K562 (cell line): ENCODE measurements around the gene ABCA1. TPM values are rescaled to one million over a fixed set of nuclear protein-coding genes. Genes with fewer than 3 reads are reported as not detected.
A peak's percentile ranks its signal among the peaks of the same experiment; 100 is the strongest.

Experiments used
- ATAC-seq: fragments of 200-7000 bp; cut with Tn5 transposase; 3 replicates; pipeline ENCODE4 v1.9.1; 2020; ENCODE audit warnings: moderate library complexity
- BruUV-seq: library from RNA; stranded (reverse); fragments of 400-500 nt; replicated peaks from 2 replicates; lab custom pipeline; 2021; lab: Mats Ljungman, UMichigan
- CTCF ChIA-PET: fragments of 300-600 bp; formaldehyde crosslinking; extraction: SDS; loops from one replicate; lab custom pipeline; 2021; ENCODE audit warnings: low intra/inter-chr PET ratio; lab: Yijun Ruan, JAX
- POLR2A ChIA-PET: fragments of 300-600, 350-650 bp; sonication (Branson Sonifier 250); formaldehyde crosslinking; extraction: SDS; loops from one replicate; lab custom pipeline; 2021; ENCODE audit warnings: antibody characterized with exemption, inconsistent platforms; lab: Yijun Ruan, JAX
- DNase-seq, 4 experiments: peaks; one replicate each; pipeline versions ENCODE4 v3.0.0 to v3.0.0-alpha.2; 2011 to 2018; ENCODE audit warnings: low spot score in 3 of 4, mixed read lengths in 3 of 4; ENCODE audit errors: extremely low read depth in 1 of 4
- FAIRE-seq: peaks from 2 replicates; lab custom pipeline; 2011; peaks lifted over from hg19 to GRCh38; lab: Jason Lieb, UNC
- H2AFZ ChIP-seq: 2 replicates; pipeline ENCODE4 v1.6.0; 2011; ENCODE audit warnings: low read depth, low read length, control low read depth, inconsistent platforms
- H3K27ac ChIP-seq: fragments of 200-600 bp; 3 replicates; pipeline ENCODE4 v1.8.0; 2011; ENCODE audit warnings: low read depth, mild to moderate bottlenecking, control low read depth, inconsistent platforms, low read length, moderate library complexity, mixed read lengths; ENCODE audit errors: extremely low read depth
- H3K27me3 ChIP-seq, 2 experiments: fragments of 300-600 bp in 1 of 2; 2 replicates in 1 of 2; 3 replicates in 1 of 2; pipeline versions ENCODE4 v1.6.0 to v1.8.0; 2011; ENCODE audit warnings: inconsistent platforms in 2 of 2, low read length in 2 of 2, mild to moderate bottlenecking in 1 of 2, mixed read lengths in 1 of 2, moderate library complexity in 1 of 2; ENCODE audit not compliant: control insufficient read depth in 2 of 2, insufficient read depth in 2 of 2
- H3K36me3 ChIP-seq: fragments of 300-600 bp; 3 replicates; pipeline ENCODE4 v1.8.0; 2011; ENCODE audit warnings: mild to moderate bottlenecking, low read length, inconsistent platforms; ENCODE audit not compliant: control insufficient read depth, insufficient read depth
- H3K4me1 ChIP-seq, 2 experiments: fragments of 200-600 bp in 1 of 2; replicated peaks in 1 of 2; 2 replicates in 1 of 2; 3 replicates in 1 of 2; pipeline versions ENCODE4 v1.5.1 to v1.8.0; 2011; ENCODE audit warnings: inconsistent platforms in 2 of 2, low read length in 2 of 2, mild to moderate bottlenecking in 1 of 2, mixed read lengths in 1 of 2, moderate library complexity in 1 of 2; ENCODE audit not compliant: control insufficient read depth in 2 of 2, insufficient read depth in 2 of 2
- H3K4me2 ChIP-seq: 2 replicates; pipeline ENCODE4 v1.6.1; 2011; ENCODE audit warnings: low read length, control low read depth, inconsistent platforms, mixed read lengths; ENCODE audit not compliant: insufficient read depth
- H3K4me3 ChIP-seq: fragments of 200-600 bp; sonication (generic), shearing (Covaris generic); 2 replicates; pipeline ENCODE4 v1.5.1; 2016; ENCODE audit warnings: control low read depth, inconsistent platforms
- H3K79me2 ChIP-seq: fragments of 200-600 bp; 3 replicates; pipeline ENCODE4 v1.8.0; 2011; ENCODE audit warnings: low read length, inconsistent platforms; ENCODE audit not compliant: control insufficient read depth, insufficient read depth
- H3K9ac ChIP-seq, 2 experiments: 2 replicates each; pipeline versions ENCODE4 v1.6.0 to v1.6.1; 2011; ENCODE audit warnings: low read depth in 2 of 2, low read length in 2 of 2, control low read depth in 1 of 2, inconsistent platforms in 1 of 2, mild to moderate bottlenecking in 1 of 2, mixed read lengths in 1 of 2; ENCODE audit not compliant: insufficient read depth in 1 of 2
- H3K9me1 ChIP-seq: one replicate; pipeline ENCODE4 v1.6.0; 2011; ENCODE audit warnings: inconsistent platforms, mild to moderate bottlenecking, low read length, moderate library complexity; ENCODE audit not compliant: control insufficient read depth, insufficient read depth
- H3K9me3 ChIP-seq: replicated peaks from 2 replicates; pipeline ENCODE4 v1.5.1; 2011; ENCODE audit warnings: low read depth, low read length, inconsistent platforms; ENCODE audit not compliant: control insufficient read depth, insufficient read depth
- H4K20me1 ChIP-seq: replicated peaks from 2 replicates; pipeline ENCODE4 v1.6.1; 2011; ENCODE audit warnings: low read length, inconsistent platforms, mixed read lengths; ENCODE audit not compliant: control insufficient read depth, insufficient read depth
- DNMT1 ChIP-seq: fragments of 450-650 bp; IDR thresholded peaks from 2 replicates; pipeline ENCODE4 v1.6.1; 2016; ENCODE audit warnings: antibody characterized with exemption, mild to moderate bottlenecking
- FIP1L1 ChIP-seq: fragments of 200-400 bp; formaldehyde crosslinking; IDR thresholded peaks from 2 replicates; pipeline ENCODE4 v1.6.1; 2018; ENCODE audit warnings: mild to moderate bottlenecking, low read depth, low read length; ENCODE audit not compliant: poor library complexity, severe bottlenecking
- HEY1 ChIP-seq: fragments of 250-450 bp; sonication (Bioruptor Pico); IDR thresholded peaks from 2 replicates; pipeline ENCODE4 v1.5.0; 2020; ENCODE audit warnings: mild to moderate bottlenecking, moderate library complexity, borderline replicate concordance
- HOMEZ ChIP-seq: fragments of 250-450 bp; sonication (Bioruptor Pico); IDR thresholded peaks from 2 replicates; pipeline ENCODE4 v1.4.0; 2020; ENCODE audit warnings: mild to moderate bottlenecking, moderate library complexity
- KLF16 ChIP-seq: IDR thresholded peaks from 2 replicates; pipeline ENCODE4 v1.6.1; 2016; ENCODE audit warnings: antibody characterized with exemption
- NCOA2 ChIP-seq, 2 experiments: fragments of 450-650 bp; IDR thresholded peaks; 2 replicates each; pipeline ENCODE4 v1.6.1; 2018; ENCODE audit warnings: mild to moderate bottlenecking in 2 of 2, moderate library complexity in 1 of 2; ENCODE audit not compliant: partially characterized antibody in 2 of 2
- OTX1 ChIP-seq: fragments of 450-650 bp; formaldehyde crosslinking; IDR thresholded peaks from 2 replicates; pipeline ENCODE4 v1.4.0; 2022; ENCODE audit warnings: mild to moderate bottlenecking
- RFX1 ChIP-seq: fragments of 450-650 bp; IDR thresholded peaks from 2 replicates; pipeline ENCODE4 v1.6.1; 2016; ENCODE audit warnings: mild to moderate bottlenecking, moderate library complexity
- TAF15 ChIP-seq: fragments of 200-400 bp; formaldehyde crosslinking; IDR thresholded peaks from 2 replicates; pipeline ENCODE4 v1.6.1; 2017; ENCODE audit warnings: mild to moderate bottlenecking, low read depth, low read length, moderate library complexity
- THRB ChIP-seq: fragments of 450-650 bp; formaldehyde crosslinking; conservative IDR thresholded peaks from 2 replicates; pipeline ENCODE4 v1.4.0; 2022; ENCODE audit warnings: mild to moderate bottlenecking, missing genetic modification characterization
- YBX1 ChIP-seq: fragments of 450-650 bp; IDR thresholded peaks from 2 replicates; pipeline ENCODE4 v1.7.1; 2016; ENCODE audit warnings: mild to moderate bottlenecking
- ZFP36 ChIP-seq: fragments of 150-350 bp; IDR thresholded peaks from 2 replicates; pipeline ENCODE4 v1.6.1; 2018; ENCODE audit warnings: low read length, low read depth; ENCODE audit not compliant: partially characterized antibody
- WGBS: fragments of 100-300 bp; shearing (Covaris generic); methylation state at CpG from one replicate; pipeline ENCODE4 v1.1.6; 2016; ENCODE audit warnings: low coverage, mixed read lengths; ENCODE audit not compliant: insufficient coverage; ENCODE audit errors: missing lambda C conversion rate; 5-methylcytosine and 5-hydroxymethylcytosine counted together
- in situ Hi-C: fragments of 300-500 bp; cut with MboI; formaldehyde crosslinking; loops from 4 replicates; pipeline ENCODE4 v1.15.0; 2018; ENCODE audit warnings: inconsistent platforms, mixed read lengths
- intact Hi-C: fragments of 100-400 bp; cut with micrococcal nuclease; formaldehyde crosslinking; loops from 2 replicates; pipeline ENCODE4 v1.14.2; 2022
- polyA plus RNA-seq, 8 experiments: library from polyadenylated mRNA; depleted of rRNA in 4 of 8; stranded (reverse) in 5 of 8; unstranded in 3 of 8; fragments of >200 nt; fragmentation: Nextera tagmentation in 2 of 8; fragmentation: Illumina TruSeq in 1 of 8; extraction: Ambion mirVana in 2 of 8; extraction: Trizol in 1 of 8; gene quantifications; 2 replicates each; pipeline versions ENCODE4 v1.2.1 to v1.2.3, GENCODE V29; 2011 to 2014; ENCODE audit warnings: inconsistent platforms in 1 of 8, missing spikeins in 1 of 8
- total RNA-seq, 7 experiments: library from RNA; depleted of rRNA in 6 of 7; stranded (reverse); fragments of >200 nt in 6 of 7; fragmentation: Illumina TruSeq in 2 of 7; extraction: Trizol in 2 of 7; gene quantifications; 2 replicates each; pipeline versions ENCODE4 v1.2.1 to v1.2.3, GENCODE V29; 2011 to 2021; ENCODE audit warnings: low replicate concordance in 1 of 7

ABCA1 gene
- total and polyA plus RNA-seq, 9 of the 15 experiments (the other 6 are each of a cell fraction or from before 2014, with no cell fraction given) = under 0.01 to 0.18 (median 0.02) TPM; not detected in 5

GRCh38 chr9:104866191-104866590, 61.8 kb downstream of the ABCA1 start:
- no peak for ATAC-seq
- Histone ChIP-seq H3K4me3 (no peak overlapping the region), H3K9me1 (no peaks in the 10 kb centered on the region), H3K79me2 (no peaks in the 10 kb centered on the region), H3K27me3 (peaks cover 3 to 30% of the 10 kb centered on the region in 2 experiments; a peak in 3 of 5 replicates), H3K9me3 (no peaks in the 10 kb centered on the region), H4K20me1 (no peaks in the 10 kb centered on the region), H2AFZ (no peak overlapping the region), H3K9ac (no peak overlapping the region), H3K4me2 (no peak overlapping the region), H3K27ac (no peak overlapping the region), H3K4me1 (peaks cover 0 to 6% of the 10 kb centered on the region in 2 experiments; a peak in 2 of 5 replicates), H3K36me3 (no peaks in the 10 kb centered on the region)
- TF ChIP-seq NCOA2 (IDR thresholded peaks at IDR 0.05; ENCODE audit: partially characterized antibody in 2 of 2) (no peak), ZFP36 (peak; percentile 73)
- in situ Hi-C loops (loop anchor here (10.0 kb wide), 1 partner anchor 549 kb away; no protein-coding TSS in a partner anchor), intact Hi-C loops (no loop called here)
- DNase-seq = no peak
- 0% methylated on average over 1 of the region's 1 CpG for WGBS
- ChIA-PET POLR2A (no interaction called here), CTCF (no interaction called here)
- no peak for FAIRE-seq
- no TSS peak for BruUV-seq

- H3K9ac ChIP-seq = no peak overlapping the region
- WGBS = 3% methylated on average over 5 of the region's 5 CpGs
- H3K4me1 ChIP-seq = peaks cover 0 to 6% of the 10 kb centered on the region in 2 experiments; a peak in 2 of 5 replicates
- BruUV-seq = no TSS peak
- TF ChIP-seq KLF16 = no peak
- TF ChIP-seq FIP1L1 = no peak
- TF ChIP-seq HOMEZ (CRISPR knock-in tag) = no peak
- TF ChIP-seq THRB (CRISPR knock-in tag) = no peak
- TF ChIP-seq YBX1 = no peak
- TF ChIP-seq TAF15 = no peak
- TF ChIP-seq OTX1 = no peak
- no peak for TF ChIP-seq RFX1
- TF ChIP-seq HEY1 (CRISPR knock-in tag) = no peak
- TF ChIP-seq DNMT1 = no peak
- no peaks in the 10 kb centered on the region for H3K36me3 ChIP-seq
- no peaks in the 10 kb centered on the region for H3K9me3 ChIP-seq
- no peak overlapping the region for H2AFZ ChIP-seq
- POLR2A ChIA-PET = interaction anchor here (1.1 kb wide), 1 partner anchor 10 kb away, joined by 3 read pairs; no protein-coding TSS in a partner anchor
- H3K4me2 ChIP-seq = no peak overlapping the region
- intact Hi-C loops (no loop called here), in situ Hi-C loops (loop anchor here (5.0 to 10.0 kb wide), 2 partner anchors 293 to 550 kb away; no protein-coding TSS in a partner anchor)
- peaks cover 2 to 26% of the 10 kb centered on the region in 2 experiments; a peak in 2 of 5 replicates for H3K27me3 ChIP-seq
- no peaks in the 10 kb centered on the region for H3K9me1 ChIP-seq
- DNase-seq = no peak
- no peak for ATAC-seq
- FAIRE-seq = no peak
- H3K27ac ChIP-seq = no peak overlapping the region
- no peaks in the 10 kb centered on the region for H4K20me1 ChIP-seq
- H3K4me3 ChIP-seq = no peak overlapping the region
- H3K79me2 ChIP-seq = no peaks in the 10 kb centered on the region
- CTCF ChIA-PET = no interaction called here
Observed at GRCh38 chr9:104864675-104865104, 63.3 kb downstream of the ABCA1 start.
